Cardiac muscle cell (in vitro differentiated cells and primary cell): ENCODE data around the gene DVL1. TPM values are rescaled to one million over a fixed set of nuclear protein-coding genes. Genes with fewer than 3 reads are reported as not detected.

Experiments
- DNase-seq, 2 donors: peaks; one replicate each; pipeline versions ENCODE4 v3.0.0 to v3.0.0-alpha.2; 2010 to 2017; ENCODE audit warnings: low read depth in 1 of 2, low spot score in 1 of 2
- H3K27ac ChIP-seq: fragments of 200-600 bp; sonication (generic); 2 replicates; pipeline ENCODE4 v1.5.1; 2016
- H3K27me3 ChIP-seq: fragments of 200-600 bp; sonication (generic); 2 replicates; pipeline ENCODE4 v1.6.0; 2016; ENCODE audit warnings: control low read depth
- H3K36me3 ChIP-seq: fragments of 200-600 bp; sonication (generic); 2 replicates; pipeline ENCODE4 v1.5.1; 2016; ENCODE audit warnings: control low read depth
- H3K4me1 ChIP-seq: fragments of 200-600 bp; sonication (generic); 2 replicates; pipeline ENCODE4 v1.8.1; 2017; ENCODE audit warnings: low read depth, mild to moderate bottlenecking, mixed run types
- H3K4me3 ChIP-seq: fragments of 200-600 bp; sonication (generic); 2 replicates; pipeline ENCODE4 v1.5.1; 2016; ENCODE audit warnings: mild to moderate bottlenecking
- H3K9me3 ChIP-seq: fragments of 200-600 bp; sonication (generic); 2 replicates; pipeline ENCODE4 v1.5.1; 2017; ENCODE audit warnings: low read depth, mild to moderate bottlenecking, control low read depth
- polyA plus RNA-seq: library from polyadenylated mRNA; unstranded; fragments of >200 nt; fragmentation: Nextera tagmentation; extraction: Ambion mirVana; gene quantifications from 2 replicates; pipeline ENCODE4 v1.2.1, GENCODE V29; 2016
- total RNA-seq: library from RNA; depleted of rRNA; stranded (reverse); fragments of >200 nt; gene quantifications from 2 replicates; pipeline ENCODE4 v1.2.3, GENCODE V29; 2016
- TF ChIP-seq, protein P1 (sequence below): IDR thresholded peaks from 2 replicates; pipeline ENCODE4 v1.5.1; 2012; ENCODE audit warnings: low read depth, mild to moderate bottlenecking, low read length

The DVL1 gene
- total and polyA plus RNA-seq, 2 experiments from 2014 or later: 29.1 to 105 TPM

- Histone ChIP-seq H3K4me1 (no peaks in the 10 kb centered on the region), H3K9me3 (no peaks in the 10 kb centered on the region), H3K36me3 (no peaks in the 10 kb centered on the region), H3K27ac (no peak overlapping the region), H3K4me3 (no peak overlapping the region), H3K27me3 (no peaks in the 10 kb centered on the region)
- TF ChIP-seq, protein P1, sequence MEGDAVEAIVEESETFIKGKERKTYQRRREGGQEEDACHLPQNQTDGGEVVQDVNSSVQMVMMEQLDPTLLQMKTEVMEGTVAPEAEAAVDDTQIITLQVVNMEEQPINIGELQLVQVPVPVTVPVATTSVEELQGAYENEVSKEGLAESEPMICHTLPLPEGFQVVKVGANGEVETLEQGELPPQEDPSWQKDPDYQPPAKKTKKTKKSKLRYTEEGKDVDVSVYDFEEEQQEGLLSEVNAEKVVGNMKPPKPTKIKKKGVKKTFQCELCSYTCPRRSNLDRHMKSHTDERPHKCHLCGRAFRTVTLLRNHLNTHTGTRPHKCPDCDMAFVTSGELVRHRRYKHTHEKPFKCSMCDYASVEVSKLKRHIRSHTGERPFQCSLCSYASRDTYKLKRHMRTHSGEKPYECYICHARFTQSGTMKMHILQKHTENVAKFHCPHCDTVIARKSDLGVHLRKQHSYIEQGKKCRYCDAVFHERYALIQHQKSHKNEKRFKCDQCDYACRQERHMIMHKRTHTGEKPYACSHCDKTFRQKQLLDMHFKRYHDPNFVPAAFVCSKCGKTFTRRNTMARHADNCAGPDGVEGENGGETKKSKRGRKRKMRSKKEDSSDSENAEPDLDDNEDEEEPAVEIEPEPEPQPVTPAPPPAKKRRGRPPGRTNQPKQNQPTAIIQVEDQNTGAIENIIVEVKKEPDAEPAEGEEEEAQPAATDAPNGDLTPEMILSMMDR: peak; percentile 65
- DNase-seq: peak; percentile 72 to 84
These were observed 57.4 kb downstream of the DVL1 start for GRCh38 chr1:1291548-1292441.

- Histone ChIP-seq H3K4me1 (no peaks in the 10 kb centered on the region), H3K27ac (no peak overlapping the region)
These were observed 58.1 kb downstream of the DVL1 start for GRCh38 chr1:1291023-1291528.

GRCh38 chr1:1290238-1290731 lies 58.9 kb downstream of the DVL1 start:
- H3K27me3 ChIP-seq: no peaks in the 10 kb centered on the region
- H3K9me3 ChIP-seq: no peaks in the 10 kb centered on the region
- TF ChIP-seq, protein P1: peak; percentile 53
- DNase-seq: peak; percentile 55 to 56
- H3K27ac ChIP-seq: no peak overlapping the region
- no peaks in the 10 kb centered on the region for H3K36me3 ChIP-seq
- no peaks in the 10 kb centered on the region for H3K4me1 ChIP-seq
- H3K4me3 ChIP-seq: no peak overlapping the region

More at GRCh38 chr1:1291023-1291528, 58.1 kb downstream of the DVL1 start:
- no peak for DNase-seq
- Histone ChIP-seq H3K9me3 (no peaks in the 10 kb centered on the region), H3K4me3 (no peak overlapping the region), H3K27me3 (no peaks in the 10 kb centered on the region), H3K36me3 (no peaks in the 10 kb centered on the region)
- TF ChIP-seq, protein P1: no peak

GRCh38 chr1:1287288-1288110 lies 61.7 kb downstream of the DVL1 start:
- H3K27ac ChIP-seq: no peak overlapping the region
- TF ChIP-seq, protein P1: no peak
- H3K4me1 ChIP-seq: no peaks in the 10 kb centered on the region
- no peak overlapping the region for H3K4me3 ChIP-seq
- no peaks in the 10 kb centered on the region for H3K36me3 ChIP-seq
- no peaks in the 10 kb centered on the region for H3K9me3 ChIP-seq
- no peaks in the 10 kb centered on the region for H3K27me3 ChIP-seq
- DNase-seq: no peak

DNA sequence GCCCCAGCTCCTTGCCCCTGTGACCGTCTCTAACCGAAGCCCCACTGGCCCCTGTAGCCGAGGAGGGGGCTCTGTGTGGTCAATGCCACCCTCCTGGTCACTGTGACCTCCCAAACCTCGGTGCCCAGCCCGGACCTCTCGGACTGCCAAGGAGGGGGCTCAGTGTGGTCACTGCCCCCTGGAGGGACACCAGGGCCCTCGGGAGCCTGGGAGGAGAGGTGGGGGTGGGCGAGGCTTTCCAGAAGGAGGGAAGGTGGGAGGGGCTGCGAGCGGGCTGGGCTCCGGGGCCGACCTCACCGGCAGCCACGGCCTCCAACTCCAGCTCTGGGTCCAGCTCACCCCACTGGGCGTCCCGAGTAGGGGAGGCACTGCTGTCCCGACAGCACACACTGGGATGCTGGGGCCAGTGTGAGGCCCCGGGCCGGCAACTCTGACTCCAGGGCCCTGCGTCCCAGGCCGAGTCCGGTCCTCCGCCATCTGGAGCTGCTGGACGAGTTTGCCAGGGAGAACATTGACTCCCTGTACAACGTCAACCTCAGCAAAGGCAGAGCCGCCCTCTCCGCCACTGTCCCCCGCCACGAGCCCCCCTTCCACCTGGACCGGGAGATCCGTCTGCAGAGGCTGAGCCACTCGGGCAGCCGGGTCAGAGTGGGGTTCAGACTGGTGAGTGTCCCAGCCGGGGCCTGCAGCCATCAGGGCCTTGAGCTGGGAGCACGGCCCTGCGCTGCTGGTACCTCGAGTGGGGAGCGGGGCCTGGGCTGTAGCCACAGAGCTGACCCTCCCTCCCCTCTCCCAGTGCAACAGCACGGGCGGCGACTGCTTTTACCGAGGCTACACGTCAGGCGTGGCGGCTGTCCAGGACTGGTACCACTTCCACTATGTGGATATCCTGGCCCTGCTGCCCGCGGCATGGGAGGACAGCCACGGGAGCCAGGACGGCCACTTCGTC lies 62.6 kb downstream of the DVL1 start:
- no peaks in the 10 kb centered on the region for H3K9me3 ChIP-seq
- H3K4me1 ChIP-seq: no peaks in the 10 kb centered on the region
- TF ChIP-seq, protein P1: no peak
- no peak for DNase-seq
- H3K27ac ChIP-seq: no peak overlapping the region
- no peaks in the 10 kb centered on the region for H3K27me3 ChIP-seq
- H3K36me3 ChIP-seq: no peaks in the 10 kb centered on the region
- no peak overlapping the region for H3K4me3 ChIP-seq
